ENCODE data around the gene KSR1.
A peak's percentile ranks its signal among the peaks of the same experiment; 100 is the strongest.

KSR1 gene

GRCh38 chr17:27590864-27591263 is 134.6 kb downstream of the KSR1 start:
- DNase-seq (ENCODE audit: low read depth, low spot score), result no peak

- DNase-seq (ENCODE audit: low read depth, low spot score), result no peak
These were observed 135.7 kb downstream of the KSR1 start for GRCh38 chr17:27591986-27592385.

GRCh38 chr17:27593232-27593856 is 137.1 kb downstream of the KSR1 start:
- DNase-seq (ENCODE audit: low read depth, low spot score), result no peak

- no peak for DNase-seq (ENCODE audit: low read depth, low spot score)
These were observed 137.6 kb downstream of the KSR1 start for GRCh38 chr17:27593857-27594255.

- DNase-seq (ENCODE audit: low read depth, low spot score), result no peak
These were observed 139.0 kb downstream of the KSR1 start for GRCh38 chr17:27595208-27595607.

GRCh38 chr17:27596096-27596495 is 139.8 kb downstream of the KSR1 start:
- DNase-seq (ENCODE audit: low read depth, low spot score), result no peak

DNA sequence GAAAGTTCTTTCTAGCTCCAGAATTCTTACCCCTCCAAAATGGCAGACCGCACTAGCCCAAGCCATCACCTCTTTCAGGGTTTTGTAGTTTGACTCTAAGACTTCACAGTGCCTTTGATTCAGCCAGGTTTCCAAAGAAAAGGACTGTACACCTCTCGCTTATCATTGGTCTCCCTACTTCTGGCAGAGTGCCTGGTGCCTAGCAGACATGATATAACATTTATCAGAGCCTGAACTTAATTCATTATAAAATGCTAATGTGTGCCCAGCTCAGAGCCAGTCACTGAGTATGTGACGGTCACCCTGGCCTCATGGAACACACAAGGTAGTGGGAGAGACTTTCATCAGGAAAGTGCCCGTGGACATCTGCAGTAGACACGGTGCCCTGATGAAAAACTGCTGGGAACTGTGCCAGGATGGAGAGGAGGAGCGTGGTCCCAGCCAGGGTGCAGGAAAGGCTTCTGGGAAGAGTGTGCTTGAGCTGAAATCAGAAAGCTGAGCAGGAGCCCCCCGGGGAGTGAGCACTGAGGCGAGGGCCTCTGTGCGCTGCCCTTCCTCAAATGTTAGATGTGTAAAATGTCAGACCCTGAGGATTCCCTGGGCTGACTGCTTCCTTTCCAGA is 140.4 kb downstream of the KSR1 start:
- DNase-seq (ENCODE audit: low read depth, low spot score), result no peak

DNA sequence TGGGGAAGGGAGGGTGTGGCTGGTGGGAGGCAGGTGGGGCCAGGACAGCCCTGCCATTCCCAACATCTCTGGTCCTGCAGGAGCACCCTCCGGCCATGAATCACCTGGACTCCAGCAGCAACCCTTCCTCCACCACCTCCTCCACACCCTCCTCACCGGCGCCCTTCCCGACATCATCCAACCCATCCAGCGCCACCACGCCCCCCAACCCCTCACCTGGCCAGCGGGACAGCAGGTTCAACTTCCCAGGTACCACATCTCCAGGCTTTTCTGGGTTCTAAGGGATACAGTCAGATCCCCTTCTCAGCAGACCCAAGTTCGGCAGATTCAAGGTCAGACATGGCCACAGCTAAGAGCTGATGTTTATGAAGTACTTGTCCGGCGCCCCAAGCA is 140.9 kb downstream of the KSR1 start:
- DNase-seq (ENCODE audit: low read depth, low spot score), result no peak

DNA sequence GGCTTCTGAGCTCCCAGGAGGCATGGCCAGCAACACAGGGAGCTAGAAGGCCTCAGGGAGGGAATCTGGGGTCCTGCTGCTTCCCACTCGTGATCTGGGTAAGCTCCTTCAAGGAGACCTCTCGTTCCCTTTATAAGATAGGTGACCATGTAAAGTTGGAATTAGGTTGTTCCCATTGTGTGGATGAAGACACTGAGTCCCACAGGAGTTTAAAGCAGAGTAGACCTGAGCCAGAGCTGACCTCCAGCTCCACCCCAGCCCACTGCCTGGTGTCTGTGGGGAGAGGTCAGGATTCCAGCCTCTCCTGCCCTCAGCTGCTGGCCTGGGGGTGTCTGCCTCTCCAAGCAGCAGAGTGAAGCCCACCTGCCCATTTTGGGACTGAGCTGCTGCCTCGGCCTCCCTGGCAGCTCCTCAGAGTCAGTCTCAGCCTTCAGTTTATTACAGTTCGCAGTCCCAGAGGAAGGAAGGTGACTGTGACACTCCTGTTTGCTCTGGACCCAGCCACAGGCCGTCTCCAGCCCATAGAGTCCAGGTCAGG is 141.6 kb downstream of the KSR1 start:
- DNase-seq (ENCODE audit: low read depth, low spot score), result no peak

DNA sequence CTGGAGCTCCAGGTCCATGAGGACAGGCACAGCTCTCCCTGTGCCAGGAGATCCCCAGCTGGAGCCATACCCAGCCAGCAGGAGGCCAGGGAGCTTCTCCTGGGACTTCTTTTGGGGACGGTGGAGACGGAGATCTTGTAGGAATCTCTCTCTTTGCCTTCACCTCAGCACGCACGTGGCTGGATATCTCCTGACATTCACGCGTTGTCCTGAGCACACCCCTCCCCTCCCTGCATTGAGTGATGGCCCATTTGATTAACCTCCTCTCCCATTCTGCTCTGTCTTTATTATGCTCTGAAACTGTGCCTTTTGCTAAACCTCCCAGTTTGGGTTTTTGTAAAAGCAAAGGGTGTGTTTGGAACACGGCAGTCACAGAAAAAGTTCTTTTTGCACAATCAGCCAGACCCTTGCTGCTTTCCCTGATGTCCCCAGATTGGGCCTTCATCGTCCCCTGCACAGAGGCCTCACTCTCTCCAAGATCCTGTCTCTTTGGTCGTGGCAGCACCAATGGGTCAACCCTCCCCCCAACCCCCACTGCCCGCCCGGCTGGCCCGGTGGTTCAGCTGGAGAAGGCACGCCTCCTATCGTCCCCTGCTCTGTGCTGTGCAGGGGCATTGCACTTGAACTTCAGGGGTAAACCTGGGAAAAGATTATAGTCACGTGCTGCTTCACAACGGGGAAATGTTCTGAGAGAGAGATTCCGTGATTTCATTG is 142.2 kb downstream of the KSR1 start:
- no peak for DNase-seq (ENCODE audit: low read depth, low spot score)

GRCh38 chr17:27600471-27600870 is 144.2 kb downstream of the KSR1 start:
- no peak for DNase-seq (ENCODE audit: low read depth, low spot score)

- DNase-seq (ENCODE audit: low read depth, low spot score), result peak; percentile 15
These were observed 145.1 kb downstream of the KSR1 start for GRCh38 chr17:27601069-27601974.

DNA sequence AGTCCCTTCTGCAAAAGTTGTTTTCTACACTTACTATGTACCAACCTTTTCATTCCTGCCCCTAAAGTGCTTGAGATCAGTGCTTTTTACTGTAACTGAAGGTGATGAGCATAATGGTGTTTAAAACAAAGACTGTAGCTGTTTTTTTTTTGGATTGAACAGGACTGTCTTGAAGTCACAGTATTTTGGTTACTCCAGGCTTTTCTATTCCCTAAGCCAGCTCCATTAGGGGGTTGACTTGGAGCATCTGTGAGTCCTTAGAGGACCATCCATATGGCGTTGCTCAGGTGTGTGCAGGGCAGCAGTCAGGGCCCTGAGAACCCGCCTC is 145.7 kb downstream of the KSR1 start:
- no peak for DNase-seq (ENCODE audit: low read depth, low spot score)

GRCh38 chr17:27602721-27603420 is 146.6 kb downstream of the KSR1 start:
- DNase-seq (ENCODE audit: low read depth, low spot score), result peak; percentile 38

GRCh38 chr17:27603421-27603770 is 147.1 kb downstream of the KSR1 start:
- no peak for DNase-seq (ENCODE audit: low read depth, low spot score)

GRCh38 chr17:27603880-27604794 is 147.9 kb downstream of the KSR1 start:
- DNase-seq (ENCODE audit: low read depth, low spot score), result no peak

- DNase-seq (ENCODE audit: low read depth, low spot score), result no peak
These were observed 149.2 kb downstream of the KSR1 start for GRCh38 chr17:27605409-27605808.

GRCh38 chr17:27607521-27608091 is 151.4 kb downstream of the KSR1 start:
- no peak for DNase-seq (ENCODE audit: low read depth, low spot score)

- DNase-seq (ENCODE audit: low read depth, low spot score), result no peak
These were observed 152.3 kb downstream of the KSR1 start for GRCh38 chr17:27608328-27609230.

All from iPS DF 19.7 (cell line).